GM19397 (cell line): ENCODE results near the gene PUM1.
A peak's percentile ranks its signal among the peaks of the same experiment; 100 is the strongest.

Experiments
- ATAC-seq: cut with Tn5 transposase; IDR thresholded peaks from one replicate; pipeline ENCODE4 v1.9.1; 2021; ENCODE audit warnings: mild to moderate bottlenecking, moderate library complexity; ENCODE audit not compliant: unreplicated experiment

The PUM1 gene

DNA sequence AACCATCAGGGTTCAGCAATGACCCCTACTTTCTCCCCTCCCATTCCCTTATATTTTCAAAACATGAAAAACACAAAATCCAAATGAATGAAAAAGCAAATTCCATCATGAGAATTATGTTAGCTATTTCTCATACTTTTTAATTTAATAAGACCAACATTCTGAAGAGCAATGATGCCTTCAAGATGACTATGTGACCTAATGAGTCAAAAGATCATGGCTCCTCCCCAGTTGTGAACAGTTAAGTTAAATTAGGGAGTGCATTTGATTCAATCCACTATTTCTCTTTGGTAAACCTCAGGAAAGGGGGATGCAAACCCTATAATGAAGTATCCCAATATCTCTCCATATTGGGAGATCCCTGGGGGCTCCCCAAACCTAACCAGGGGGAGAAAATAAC lies 36.5 kb downstream of the PUM1 start:
- ATAC-seq, result no peak

DNA sequence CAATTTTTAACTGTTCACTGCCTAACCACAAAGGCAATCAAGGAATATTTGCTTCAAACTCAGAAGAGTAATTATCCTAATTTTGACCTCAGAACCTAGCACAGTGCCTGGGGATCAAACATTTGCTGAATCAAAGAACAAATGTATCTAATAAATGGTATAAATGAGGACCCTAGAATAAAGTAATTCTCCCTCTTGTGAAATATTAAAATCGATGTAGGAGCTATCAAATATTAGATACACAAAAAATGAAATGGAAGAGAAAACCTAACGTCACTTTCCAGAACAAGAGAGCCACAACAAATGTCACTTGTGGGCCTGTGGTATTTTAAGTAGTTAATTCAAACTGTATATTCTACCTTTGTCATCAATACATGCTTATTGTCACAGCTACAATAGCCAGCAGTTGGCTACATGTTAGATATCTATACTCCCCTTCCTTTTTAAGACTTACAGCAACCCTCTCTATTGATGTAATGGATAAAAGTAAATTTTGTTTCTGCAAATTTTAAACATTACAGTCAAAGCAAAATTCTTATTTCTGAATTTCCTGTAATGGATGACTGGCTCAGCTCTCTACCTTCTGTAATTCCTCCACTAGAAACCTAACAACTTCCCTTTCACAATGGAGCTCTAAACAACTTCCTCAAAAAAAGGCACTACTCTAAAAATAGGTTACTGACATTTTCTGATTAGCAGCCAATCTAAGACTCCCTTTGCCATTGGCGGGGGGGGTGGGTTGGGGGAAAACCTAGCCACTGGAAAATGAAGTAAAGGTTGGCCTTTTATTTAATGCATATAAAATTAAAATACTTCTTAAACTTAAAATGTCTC lies 37.6 kb downstream of the PUM1 start:
- no peak for ATAC-seq

- ATAC-seq, result no peak
These were observed 43.3 kb downstream of the PUM1 start for GRCh38 chr1:31022259-31022658.

DNA sequence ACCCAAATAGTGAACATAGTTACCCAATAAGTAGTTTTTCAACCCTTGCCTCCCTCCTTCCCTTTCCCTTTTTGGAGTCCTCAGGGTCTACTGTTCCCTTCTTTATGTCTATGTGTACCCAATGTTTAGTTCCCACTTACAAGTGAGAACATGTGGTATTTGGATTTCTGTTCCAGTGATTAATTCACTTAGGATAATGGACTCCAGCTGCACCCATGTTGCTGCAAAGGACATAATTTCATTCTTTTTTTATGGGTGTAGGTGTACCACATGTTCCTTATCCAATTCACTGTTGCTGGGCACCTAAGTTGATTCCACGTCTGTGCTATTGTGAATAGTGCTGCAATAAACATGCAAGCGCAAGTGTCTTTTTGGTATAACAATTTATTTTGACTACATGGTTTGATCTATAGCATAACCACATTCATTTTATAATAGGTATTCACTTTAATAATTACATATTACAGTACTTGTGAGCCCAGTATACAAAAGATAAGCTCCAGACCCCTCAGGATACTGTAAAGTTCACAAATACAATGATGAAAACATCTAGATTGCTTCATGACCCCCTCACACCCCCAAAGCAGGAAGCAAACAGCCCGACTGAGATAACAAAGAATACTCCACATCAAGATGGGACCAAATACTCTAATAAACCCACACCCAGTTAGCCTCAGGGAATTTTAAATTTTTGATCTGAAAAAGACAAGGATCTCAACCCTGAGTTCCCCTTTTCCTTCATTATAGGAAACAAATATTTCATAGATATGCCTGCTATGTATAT lies 45.3 kb downstream of the PUM1 start:
- no peak for ATAC-seq

DNA sequence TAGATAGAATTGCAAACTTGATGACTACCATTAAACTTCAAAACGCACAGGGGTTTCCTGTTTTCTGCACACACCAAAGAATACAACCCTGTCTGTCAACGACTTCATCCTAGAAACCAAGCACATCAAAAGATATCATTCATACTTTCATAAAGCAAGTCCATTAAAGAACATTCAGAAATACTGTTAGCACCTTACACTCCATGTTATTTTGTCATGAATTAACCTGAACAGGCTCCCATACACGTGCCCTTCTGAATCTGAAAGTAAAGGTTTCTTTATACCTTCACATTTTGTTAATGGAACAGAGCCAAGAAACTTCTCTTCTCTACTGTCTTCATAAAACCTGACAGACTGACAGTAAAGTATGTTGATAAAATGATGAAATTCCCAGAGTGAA lies 46.1 kb downstream of the PUM1 start:
- ATAC-seq, result no peak

DNA sequence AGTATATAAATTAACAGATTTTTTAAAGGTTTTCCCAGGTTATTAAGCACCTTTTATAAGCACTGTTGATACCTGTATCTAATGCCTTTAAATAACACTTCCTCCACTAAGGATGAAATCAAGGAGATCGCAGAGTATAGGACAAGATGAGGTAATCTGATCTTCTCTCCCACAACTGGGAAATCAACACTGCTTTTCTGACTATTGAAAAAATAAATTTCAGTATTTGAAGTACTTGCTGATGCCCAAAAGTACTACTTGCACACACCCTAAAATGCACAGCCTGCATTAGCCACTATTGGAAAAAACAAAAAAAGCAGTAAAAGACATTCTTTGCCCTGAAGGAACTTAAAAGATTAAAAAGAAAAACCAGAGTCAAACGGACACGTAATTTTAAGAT lies 48.6 kb downstream of the PUM1 start:
- ATAC-seq, result no peak

GRCh38 chr1:31013187-31013864 lies 52.2 kb downstream of the PUM1 start:
- no peak for ATAC-seq

DNA sequence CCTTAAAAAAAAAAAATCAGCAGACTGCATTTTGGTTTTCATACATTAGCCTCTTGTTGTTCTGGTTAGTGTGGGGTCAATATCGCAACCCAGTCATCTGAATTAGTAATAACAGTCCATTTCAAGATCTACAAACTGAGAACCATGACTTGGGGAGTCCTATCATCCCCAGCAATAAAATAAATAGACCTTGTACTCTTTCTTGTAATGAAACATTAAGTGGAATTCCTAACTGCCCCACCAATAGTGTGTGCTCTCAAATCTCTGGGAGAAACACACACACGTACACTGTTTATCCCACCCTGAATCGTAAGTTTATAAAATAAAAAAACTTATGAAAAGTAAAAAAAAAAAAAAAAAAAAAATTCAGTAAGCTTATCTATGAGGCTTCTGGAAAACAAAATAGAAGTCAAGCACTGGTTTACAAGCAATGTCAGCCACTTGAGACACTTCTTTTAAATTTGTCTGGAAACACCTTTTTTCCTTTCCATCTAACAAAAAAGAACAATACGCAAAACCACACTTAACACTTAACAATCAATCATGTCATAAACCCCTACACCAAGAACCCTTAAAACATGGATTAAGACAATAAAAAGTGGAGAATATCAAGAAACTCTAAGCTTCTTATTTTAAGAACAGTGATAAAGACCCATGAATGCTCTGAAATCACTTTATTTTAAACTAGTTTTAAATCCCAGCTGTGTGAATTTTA lies 53.1 kb downstream of the PUM1 start:
- no peak for ATAC-seq

- ATAC-seq, result no peak
These were observed 53.8 kb downstream of the PUM1 start for GRCh38 chr1:31011719-31012118.

- peak; percentile 57 for ATAC-seq
These were observed 55.2 kb downstream of the PUM1 start for GRCh38 chr1:31010086-31010989.

DNA sequence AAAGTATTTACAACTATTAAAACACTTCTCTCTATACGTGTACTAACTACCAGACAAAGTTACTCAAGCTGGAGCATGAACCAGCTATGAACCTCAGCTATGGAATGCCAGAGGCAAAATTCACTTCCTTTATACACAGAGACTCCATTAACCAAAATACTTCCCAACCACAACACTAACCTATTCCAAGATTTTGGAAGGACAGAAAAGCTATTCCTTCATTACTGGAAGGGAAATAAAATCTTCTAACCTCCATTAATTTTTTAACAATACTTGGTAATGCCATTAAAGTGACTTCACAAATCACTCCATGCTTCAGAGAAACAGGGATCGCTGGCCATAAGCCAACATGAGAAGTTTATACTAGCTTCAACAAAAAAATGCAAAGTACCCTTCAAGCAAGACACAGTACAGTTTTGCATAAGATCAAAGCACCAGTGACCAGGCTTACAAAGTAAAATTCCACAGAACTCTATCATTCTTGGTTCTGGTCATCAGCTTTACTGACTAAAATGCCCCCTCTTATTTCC lies 58.0 kb downstream of the PUM1 start:
- ATAC-seq, result no peak

GRCh38 chr1:31006747-31007146 lies 58.8 kb downstream of the PUM1 start:
- no peak for ATAC-seq

DNA sequence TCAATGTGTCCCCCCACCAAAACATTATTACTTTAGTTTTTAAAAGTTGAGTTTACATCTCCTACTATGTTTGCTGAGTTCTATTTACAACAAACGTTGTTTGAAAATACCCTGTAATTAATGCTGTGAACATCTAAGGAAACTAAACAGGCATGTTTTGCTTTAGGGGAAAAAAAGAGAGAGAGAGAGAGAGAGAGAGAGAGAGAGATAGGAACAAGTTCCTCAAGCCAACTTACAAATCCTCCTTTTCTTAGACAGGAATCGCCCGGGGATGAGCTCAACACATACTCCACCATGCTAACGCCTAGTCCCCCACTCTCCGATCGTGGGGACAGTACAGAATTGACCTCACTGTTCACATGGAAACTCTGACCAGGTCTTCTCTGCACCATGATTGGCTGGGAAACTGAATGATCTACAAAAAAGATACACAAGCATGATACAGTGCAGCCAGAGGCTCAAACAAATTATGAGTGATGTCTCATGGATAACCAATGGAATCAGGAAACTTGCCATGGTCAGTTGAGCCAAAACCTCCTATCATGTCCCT lies 59.8 kb downstream of the PUM1 start:
- ATAC-seq, result no peak

DNA sequence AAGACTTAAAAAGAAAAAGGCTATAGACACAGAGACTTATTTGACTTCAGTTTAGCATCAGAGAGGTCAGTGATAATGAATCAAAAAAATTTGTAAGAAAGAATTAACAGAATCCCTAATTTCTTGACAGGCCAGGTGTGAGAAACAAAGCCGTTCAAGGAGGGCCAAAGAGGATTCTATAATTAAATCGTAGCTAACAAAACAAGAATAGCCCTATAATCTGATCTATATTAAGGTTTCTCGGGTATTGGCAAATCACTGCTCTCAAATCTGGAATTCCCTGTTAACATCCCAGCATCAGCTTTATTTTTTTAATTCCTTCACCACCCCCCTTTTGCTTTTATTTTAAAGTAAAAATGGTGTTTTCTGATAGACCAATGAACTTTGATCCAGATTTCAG lies 60.3 kb downstream of the PUM1 start:
- ATAC-seq, result no peak

- ATAC-seq, result no peak
These were observed 61.3 kb downstream of the PUM1 start for GRCh38 chr1:31004231-31004621.

- no peak for ATAC-seq
These were observed 61.8 kb downstream of the PUM1 start for GRCh38 chr1:31003613-31004230.

- ATAC-seq, result no peak
These were observed 65.2 kb downstream of the PUM1 start for GRCh38 chr1:31000301-31000700.

GRCh38 chr1:30998887-30999286 lies 66.6 kb downstream of the PUM1 start:
- ATAC-seq, result no peak

- ATAC-seq, result no peak
These were observed 67.3 kb downstream of the PUM1 start for GRCh38 chr1:30998171-30998570.
